ENCODE data around the gene MSL1. TPM values are rescaled to one million over a fixed set of nuclear protein-coding genes. Genes with fewer than 3 reads are reported as not detected.

The MSL1 gene
- polyA plus RNA-seq, 1 donor from 2014 or later = 137 TPM

GRCh38 chr17:40124279-40125141 is 2.7 kb downstream of the MSL1 start:
- H3K9me2 ChIP-seq (ENCODE audit: insufficient read depth, low read length) = no peaks in the 10 kb centered on the region
- no peaks in the 10 kb centered on the region for H3K36me3 ChIP-seq (ENCODE audit: insufficient read depth, low read length)
- peak overlapping the region; percentile 100 for H3K4me3 ChIP-seq (ENCODE audit: low read length)
- H3K27ac ChIP-seq (ENCODE audit: low read length) = peak overlapping the region; percentile 98
- H3K4me2 ChIP-seq (ENCODE audit: low read length) = peak overlapping the region; percentile 97
- H3K79me2 ChIP-seq (replicated peaks; ENCODE audit: insufficient read depth, low read length) = peaks cover 67% of the 10 kb centered on the region
- TF ChIP-seq REST (IDR thresholded peaks at IDR 0.05; ENCODE audit: borderline replicate concordance) (peak; percentile 27), RAD21 (conservative IDR thresholded peaks at IDR 0.05) (no peak), POLR2AphosphoS5 (IDR thresholded peaks at IDR 0.05) (peak; percentile 56), MXI1 (conservative IDR thresholded peaks at IDR 0.05; ENCODE audit: poor library complexity, severe bottlenecking) (peak; percentile 45)
- no peak overlapping the region for H2AFZ ChIP-seq (ENCODE audit: low read depth, low read length)
- no peaks in the 10 kb centered on the region for H3K27me3 ChIP-seq (ENCODE audit: insufficient read depth, low read depth, low read length)
- peaks cover 9% of the 10 kb centered on the region for H3F3A ChIP-seq (ENCODE audit: insufficient read depth, low read length, poor library complexity, severe bottlenecking)
- H4K20me1 ChIP-seq (ENCODE audit: insufficient read depth) = no peaks in the 10 kb centered on the region
- no peaks in the 10 kb centered on the region for H3K9me3 ChIP-seq (ENCODE audit: low read length)
- peak overlapping the region; percentile 99 for H3K9ac ChIP-seq (ENCODE audit: low read length)

GRCh38 chr17:40129498-40129897 is 7.7 kb downstream of the MSL1 start:
- no peaks in the 10 kb centered on the region for H3K27me3 ChIP-seq (ENCODE audit: insufficient read depth, low read depth, low read length)
- no peak for TF ChIP-seq RAD21 (conservative IDR thresholded peaks at IDR 0.05)
- TF ChIP-seq EZH2 (IDR thresholded peaks at IDR 0.05; ENCODE audit: borderline replicate concordance, insufficient read depth, low read length, poor library complexity, severe bottlenecking) = no peak
- no peak for TF ChIP-seq SMC3 (conservative IDR thresholded peaks at IDR 0.05; ENCODE audit: poor library complexity)
- no peak for TF ChIP-seq TAF1 (IDR thresholded peaks at IDR 0.05; ENCODE audit: low read depth)
- TF ChIP-seq CTCF (IDR thresholded peaks at IDR 0.05; ENCODE audit: poor library complexity, severe bottlenecking) = no peak
- no peak for TF ChIP-seq POLR2AphosphoS5 (IDR thresholded peaks at IDR 0.05)
- TF ChIP-seq REST (IDR thresholded peaks at IDR 0.05; ENCODE audit: borderline replicate concordance) = no peak
- TF ChIP-seq MXI1 (conservative IDR thresholded peaks at IDR 0.05; ENCODE audit: poor library complexity, severe bottlenecking) = no peak
- no peak for TF ChIP-seq EP300 (conservative IDR thresholded peaks at IDR 0.05; ENCODE audit: poor library complexity, severe bottlenecking)
- no peaks in the 10 kb centered on the region for H3K9me2 ChIP-seq (ENCODE audit: insufficient read depth, low read length)
- no peak overlapping the region for H3K9ac ChIP-seq (ENCODE audit: low read length)
- H3K36me3 ChIP-seq (ENCODE audit: insufficient read depth, low read length) = peaks cover 15% of the 10 kb centered on the region
- H2AFZ ChIP-seq (ENCODE audit: low read depth, low read length) = no peak overlapping the region
- H3K4me3 ChIP-seq (ENCODE audit: low read length) = no peak overlapping the region
- H3K79me2 ChIP-seq (replicated peaks; ENCODE audit: insufficient read depth, low read length) = peaks cover 58% of the 10 kb centered on the region
- no peaks in the 10 kb centered on the region for H3K9me3 ChIP-seq (ENCODE audit: low read length)
- peaks cover 4% of the 10 kb centered on the region for H3F3A ChIP-seq (ENCODE audit: insufficient read depth, low read length, poor library complexity, severe bottlenecking)
- H4K20me1 ChIP-seq (ENCODE audit: insufficient read depth) = no peaks in the 10 kb centered on the region
- no peak overlapping the region for H3K4me2 ChIP-seq (ENCODE audit: low read length)
- H3K27ac ChIP-seq (ENCODE audit: low read length) = no peak overlapping the region
